GM12891 (cell line): ENCODE data around the gene MROH9.

Experiments used
- POLR2A ChIP-seq: IDR thresholded peaks from 2 replicates; pipeline ENCODE4 v1.6.1; 2011; ENCODE audit warnings: low read depth, low read length, control low read depth
- POLR2AphosphoS5 ChIP-seq: IDR thresholded peaks from 2 replicates; pipeline ENCODE4 v1.6.1; 2011; ENCODE audit warnings: low read depth, low read length, control low read depth
- SPI1 ChIP-seq: IDR thresholded peaks from 2 replicates; pipeline ENCODE4 v1.6.1; 2011; ENCODE audit warnings: low read depth, low read length, control low read depth

- TF ChIP-seq SPI1 (no peak), POLR2A (no peak), POLR2AphosphoS5 (no peak)
Observed at GRCh38 chr1:170886460-170886859, 48.9 kb upstream of the MROH9 start.
